ENCODE data around the gene TBL1X. TPM values are rescaled to one million over a fixed set of nuclear protein-coding genes. Genes with fewer than 3 reads are reported as not detected.

The TBL1X gene
- total and polyA plus RNA-seq, 2 of the 4 experiments (the other 2 are of a cell fraction) = 16.2 to 20.8 TPM

- intact Hi-C loops (cut with micrococcal nuclease) = no loop called here
- Histone ChIP-seq H3K36me3 (ENCODE audit: control insufficient read depth, insufficient read depth, low read length) (no peaks in the 10 kb centered on the region), H3K27ac (ENCODE audit: insufficient read depth, low read length) (no peak overlapping the region), H3K9me1 (ENCODE audit: insufficient read depth, low read length) (no peaks in the 10 kb centered on the region), H3K4me3 (ENCODE audit: insufficient read depth, low read depth, low read length) (no peak overlapping the region), H4K8ac (ENCODE audit: low read depth in 2 of 2, low read length in 2 of 2) (no peak overlapping the region), H3K4ac (ENCODE audit: low read depth, low read length) (no peak overlapping the region), H3K56ac (ENCODE audit: extremely low read depth, insufficient read depth, low read length) (no peak overlapping the region), H3K23ac (ENCODE audit: low read depth, low read length) (no peak overlapping the region), H2BK5ac (ENCODE audit: low read depth, low read length, poor library complexity, severe bottlenecking) (no peak overlapping the region), H2BK20ac (ENCODE audit: low read depth, low read length) (no peak overlapping the region), H3K4me1 (ENCODE audit: control insufficient read depth, insufficient read depth, low read length) (no peaks in the 10 kb centered on the region; the same call in 1 of the 2 replicates), H3K9ac (ENCODE audit: low read depth, low read length) (no peak overlapping the region), H2BK120ac (ENCODE audit: low read depth, low read length) (no peak overlapping the region), H4K5ac (ENCODE audit: low read depth, low read length) (no peak overlapping the region), H3K27me3 (ENCODE audit: control insufficient read depth, insufficient read depth, low read length) (no peaks in the 10 kb centered on the region), H2BK15ac (ENCODE audit: low read depth, low read length) (no peak overlapping the region), H3K14ac (replicated peaks; ENCODE audit: low read depth, low read length) (no peak overlapping the region), H3K18ac (ENCODE audit: low read depth, low read length) (no peak overlapping the region), H2AK5ac (ENCODE audit: low read depth, low read length) (no peak overlapping the region), H4K91ac (ENCODE audit: insufficient read depth, low read depth, low read length) (no peak overlapping the region), H2AK9ac (replicated peaks; ENCODE audit: low read depth, low read length, poor library complexity) (no peak overlapping the region), H4K20me1 (ENCODE audit: insufficient read depth, low read length) (peaks cover 20% of the 10 kb centered on the region; the same call in 1 of the 2 replicates), H3K79me1 (ENCODE audit: low read depth in 1 of 2, low read length in 2 of 2) (peaks cover 22 to 50% of the 10 kb centered on the region in 2 experiments), H3K9me3 (ENCODE audit: control insufficient read depth, insufficient read depth, low read length) (no peaks in the 10 kb centered on the region), H2AFZ (replicated peaks; ENCODE audit: low read length, poor library complexity) (no peak overlapping the region), H3K4me2 (ENCODE audit: low read depth, low read length) (no peak overlapping the region)
- no peak for DNase-seq
- ChIA-PET POLR2A (ENCODE audit: unreplicated experiment) (no interaction called here), CTCF (no interaction called here)
- BruUV-seq (replicated peaks) = no TSS peak
- WGBS, 2 experiments (ENCODE audit: extremely low coverage in 2 of 2, insufficient read length in 1 of 2) = 72% methylated on average over 3 of the region's 8 CpGs; no CpG with 5 or more reads in 1 of the 2 experiments
- in situ Hi-C loops (cut with MboI; ENCODE audit: low sequenced_read_pairs) = no loop called here
- TF ChIP-seq MAFK (IDR thresholded peaks at IDR 0.05; ENCODE audit: low read depth, low read length) (peak; percentile 49), MAZ (IDR thresholded peaks at IDR 0.05; ENCODE audit: borderline replicate concordance, low read depth, low read length) (no peak), CTCF (conservative IDR thresholded peaks at IDR 0.05; ENCODE audit: low read depth, low read length) (no peak), FOS (IDR thresholded peaks at IDR 0.05; ENCODE audit: low read depth, low read length) (no peak)
- ATAC-seq (ENCODE audit: low read depth) = no peak
- dilution Hi-C loops (cut with HindIII; ENCODE audit: low sequenced_read_pairs, unreplicated experiment) = no loop called here
These were observed 117.0 kb downstream of the TBL1X start for GRCh38 chrX:9581771-9582385.

Data from IMR-90 (cell line).